Measurements from ENCODE around the gene HPS5. TPM values are rescaled to one million over a fixed set of nuclear protein-coding genes. Genes with fewer than 3 reads are reported as not detected.
"Not testable (repeated sequence)": the region's sequence is repeated elsewhere in the genome, so short reads cannot be mapped to it uniquely, and the experiment has no call there.

Gene HPS5
- 10 to 100 TPM; 20.4 to 24.3 (median 22.4) TPM for polyA plus RNA-seq (ENCODE audit: insufficient read length in 4 of 4)

GRCh38 chr11:18321969-18322711 lies at the start of gene HPS5, which contains the start of gene GTF2H1:
Gene HPS5 (minus strand): TSS chr11:18322140. CDS start chr11:18317858, 4,282 bp downstream.
Gene GTF2H1 (plus strand): TSS chr11:18322567. CDS start chr11:18333075, 10,508 bp downstream.
- peak; percentile 95 to 99 (median 96) for DNase-seq (ENCODE audit: low read depth in 4 of 4, low spot score in 3 of 4)

- DNase-seq (ENCODE audit: low read depth in 4 of 4, low spot score in 3 of 4): no peak
Observed at GRCh38 chr11:18371279-18371678, 49.3 kb upstream of the HPS5 start.

GRCh38 chr11:18369398-18369797 lies 47.5 kb upstream of the HPS5 start:
- DNase-seq (ENCODE audit: low read depth in 4 of 4, low spot score in 3 of 4): no peak

- DNase-seq (ENCODE audit: low read depth in 4 of 4, low spot score in 3 of 4): no peak
Observed at GRCh38 chr11:18368221-18368620, 46.3 kb upstream of the HPS5 start.

- no peak for DNase-seq (ENCODE audit: low read depth in 4 of 4, low spot score in 3 of 4)
Observed at GRCh38 chr11:18367431-18367830, 45.5 kb upstream of the HPS5 start.

GRCh38 chr11:18366286-18366685 lies 44.3 kb upstream of the HPS5 start:
- no peak for DNase-seq (ENCODE audit: low read depth in 4 of 4, low spot score in 3 of 4)

- no peak for DNase-seq (ENCODE audit: low read depth in 4 of 4, low spot score in 3 of 4)
Observed at GRCh38 chr11:18365741-18366140, 43.8 kb upstream of the HPS5 start.

- DNase-seq (ENCODE audit: low read depth in 4 of 4, low spot score in 3 of 4): no peak
Observed at GRCh38 chr11:18364495-18365073, 42.6 kb upstream of the HPS5 start.

GRCh38 chr11:18361154-18361553 lies 39.2 kb upstream of the HPS5 start:
- DNase-seq (ENCODE audit: low read depth in 4 of 4, low spot score in 3 of 4): no peak

GRCh38 chr11:18358646-18359045 lies 36.7 kb upstream of the HPS5 start:
- no peak for DNase-seq (ENCODE audit: low read depth in 4 of 4, low spot score in 3 of 4)

- DNase-seq (ENCODE audit: low read depth in 4 of 4, low spot score in 3 of 4): no peak
Observed at GRCh38 chr11:18352581-18352980, 30.6 kb upstream of the HPS5 start.

GRCh38 chr11:18347471-18348125 lies 25.7 kb upstream of the HPS5 start:
- no peak for DNase-seq (ENCODE audit: low read depth in 4 of 4, low spot score in 3 of 4)

GRCh38 chr11:18332891-18333290 lies 11.0 kb upstream of the HPS5 start:
- DNase-seq (ENCODE audit: low read depth in 4 of 4, low spot score in 3 of 4): no peak

GRCh38 chr11:18332302-18332701 lies 10.4 kb upstream of the HPS5 start:
- DNase-seq (ENCODE audit: low read depth in 4 of 4, low spot score in 3 of 4): no peak

- no peak for DNase-seq (ENCODE audit: low read depth in 4 of 4, low spot score in 3 of 4)
Observed at GRCh38 chr11:18330921-18331320, 9.0 kb upstream of the HPS5 start.

- DNase-seq (ENCODE audit: low read depth in 4 of 4, low spot score in 3 of 4): no peak
Observed at GRCh38 chr11:18329196-18329870, 7.4 kb upstream of the HPS5 start.

- no peak for DNase-seq (ENCODE audit: low read depth in 4 of 4, low spot score in 3 of 4)
Observed at GRCh38 chr11:18324381-18324780, 2.4 kb upstream of the HPS5 start.

- not testable (repeated sequence) for DNase-seq (ENCODE audit: low read depth in 4 of 4, low spot score in 3 of 4)
Observed at GRCh38 chr11:18323881-18324280, 1.9 kb upstream of the HPS5 start.

GRCh38 chr11:18322818-18323570 lies 1.1 kb upstream of the HPS5 start:
- no peak for DNase-seq (ENCODE audit: low read depth in 4 of 4, low spot score in 3 of 4)

GRCh38 chr11:18321578-18321968 lies 367 bp downstream of the HPS5 start:
- peak in 1 of 4 donors; percentile 9 for DNase-seq (ENCODE audit: low read depth in 4 of 4, low spot score in 3 of 4)
